OCI-M2 (cell line): ENCODE data around the gene ZDHHC6.
"Not testable (repeated sequence)": the region's sequence is repeated elsewhere in the genome, so short reads cannot be mapped to it uniquely, and the experiment has no call there.

ENCODE experiments used
- DNase-seq: peaks from one replicate; lab custom pipeline; 2025; ENCODE audit not compliant: unreplicated experiment; lab: John Stamatoyannopoulos, UW

ZDHHC6 gene

DNA sequence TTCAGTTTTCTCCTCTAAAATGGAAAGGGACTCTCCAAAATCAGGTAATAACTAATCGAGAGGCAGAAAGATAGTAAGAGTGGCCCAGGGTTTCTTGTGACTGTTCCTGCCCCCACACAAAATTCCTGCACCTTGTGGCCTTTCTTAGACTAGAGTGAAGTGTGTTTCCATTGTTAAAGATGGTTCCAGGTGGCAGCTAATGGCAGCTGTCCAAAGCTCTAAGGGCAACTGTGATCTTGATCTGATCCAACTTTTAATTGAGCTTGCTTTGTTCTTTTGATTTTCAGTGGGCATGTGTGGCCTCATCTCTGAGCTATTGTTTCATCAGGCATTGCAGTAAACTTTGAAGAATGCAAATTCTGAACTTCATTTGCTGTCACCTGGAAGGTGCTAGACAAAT is 53.4 kb downstream of the ZDHHC6 start:
- DNase-seq: no peak

DNA sequence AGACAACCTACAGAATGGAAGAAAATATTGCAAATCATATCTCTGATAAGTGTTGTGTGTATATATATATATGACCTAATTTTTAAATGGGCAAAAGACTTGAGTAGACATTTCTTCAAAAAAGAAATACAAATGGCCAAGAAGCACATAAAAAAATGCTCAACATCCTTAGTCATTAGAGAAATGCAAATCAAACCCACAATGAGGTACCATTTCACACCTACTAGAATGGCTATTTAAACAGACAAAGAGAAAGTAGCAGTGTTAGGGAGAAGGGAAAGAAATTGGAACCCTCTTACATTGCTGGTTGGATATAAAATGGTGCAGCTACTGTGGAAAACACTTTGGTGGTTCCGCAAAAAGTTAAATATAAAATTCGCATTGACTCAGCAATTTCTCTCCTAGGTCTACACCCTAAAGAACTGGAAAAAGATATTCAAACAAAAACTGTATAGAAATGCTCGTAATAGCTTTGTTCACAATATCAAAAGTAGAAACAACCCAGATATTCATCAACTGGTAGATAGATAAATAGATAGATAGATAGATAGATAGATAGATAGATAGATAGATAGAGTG is 56.5 kb downstream of the ZDHHC6 start:
- no peak for DNase-seq

DNA sequence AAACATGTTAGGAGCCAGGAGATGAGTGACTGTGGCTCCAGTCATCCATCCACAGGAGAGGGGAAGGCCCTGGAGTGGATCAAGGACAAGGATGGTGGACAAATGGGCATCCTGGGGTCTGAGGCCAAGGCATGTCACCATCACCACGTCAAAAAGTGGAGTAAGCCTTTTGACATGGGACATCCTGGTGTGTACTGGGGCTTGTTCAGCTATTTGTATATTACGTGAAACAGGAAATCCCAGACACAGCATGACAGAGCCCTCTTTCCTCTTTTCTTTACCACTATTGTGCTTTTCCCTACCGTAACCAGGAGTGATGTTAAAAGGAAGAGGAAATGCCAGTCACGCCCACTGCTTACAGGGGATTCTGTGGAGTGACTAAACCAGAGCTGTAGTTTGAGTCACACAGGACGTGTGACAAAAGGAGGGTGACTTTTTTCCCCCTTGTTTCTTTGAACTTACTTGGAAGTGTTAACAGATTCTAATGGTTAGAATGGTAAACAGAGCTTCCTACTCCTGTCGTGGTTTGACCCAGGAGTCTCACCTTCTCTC is 57.4 kb downstream of the ZDHHC6 start:
- DNase-seq: no peak

DNA sequence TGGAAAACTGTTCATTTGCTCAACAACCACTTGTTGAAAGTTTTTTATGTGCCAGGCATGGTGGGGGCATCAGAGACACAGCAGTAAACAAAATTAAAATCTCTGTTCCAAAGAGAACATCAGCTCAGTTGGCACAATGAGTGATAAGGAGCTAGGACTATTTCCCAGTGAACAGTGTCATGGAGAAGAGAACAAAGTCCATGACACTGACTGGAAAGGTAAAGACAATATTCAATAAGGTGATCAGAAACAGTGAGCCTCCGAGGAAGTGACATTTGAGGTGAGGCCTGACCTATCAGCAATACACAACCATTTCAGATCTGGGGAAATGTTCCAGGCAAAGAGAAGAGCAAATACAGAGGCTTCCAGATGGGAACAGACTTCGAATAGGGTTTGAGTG is 58.2 kb downstream of the ZDHHC6 start:
- no peak for DNase-seq

DNA sequence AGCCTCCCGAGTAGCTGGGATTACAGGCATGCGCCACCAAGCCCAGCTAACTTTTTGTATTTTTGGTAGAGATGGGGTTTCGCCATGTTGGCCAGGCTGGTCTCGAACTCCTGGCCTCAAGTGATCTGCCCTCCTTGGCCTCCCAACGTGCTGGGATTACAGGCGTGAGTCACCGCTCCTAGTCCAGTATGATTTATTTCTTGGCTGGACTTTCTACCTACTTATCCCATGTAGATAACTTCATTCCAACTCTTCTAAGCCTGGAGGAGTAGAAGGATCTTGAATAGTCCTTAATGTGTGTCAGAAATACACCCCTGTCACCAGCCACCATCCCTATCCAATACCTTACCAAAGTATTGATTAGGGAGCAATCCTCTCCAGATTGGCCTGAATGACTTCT is 58.7 kb downstream of the ZDHHC6 start:
- not testable (repeated sequence) for DNase-seq

DNA sequence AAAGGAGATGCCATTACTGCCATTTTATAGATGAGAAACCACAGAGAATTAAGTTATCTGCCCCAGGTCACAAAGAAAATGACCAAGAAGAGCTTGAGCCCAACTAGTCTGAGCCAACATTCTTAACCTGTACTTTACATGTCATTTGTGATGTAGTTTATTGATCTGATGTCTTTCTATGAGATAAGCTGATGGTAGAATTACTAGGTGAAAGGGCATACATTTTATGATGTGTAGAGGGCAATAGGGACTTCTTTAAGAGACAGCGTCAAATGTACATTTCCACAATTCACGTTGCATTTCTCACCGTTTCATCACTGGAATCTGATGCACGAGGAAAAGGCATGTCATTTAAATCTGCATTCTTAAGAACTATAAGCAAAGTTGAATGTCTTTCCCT is 61.5 kb downstream of the ZDHHC6 start:
- no peak for DNase-seq

DNA sequence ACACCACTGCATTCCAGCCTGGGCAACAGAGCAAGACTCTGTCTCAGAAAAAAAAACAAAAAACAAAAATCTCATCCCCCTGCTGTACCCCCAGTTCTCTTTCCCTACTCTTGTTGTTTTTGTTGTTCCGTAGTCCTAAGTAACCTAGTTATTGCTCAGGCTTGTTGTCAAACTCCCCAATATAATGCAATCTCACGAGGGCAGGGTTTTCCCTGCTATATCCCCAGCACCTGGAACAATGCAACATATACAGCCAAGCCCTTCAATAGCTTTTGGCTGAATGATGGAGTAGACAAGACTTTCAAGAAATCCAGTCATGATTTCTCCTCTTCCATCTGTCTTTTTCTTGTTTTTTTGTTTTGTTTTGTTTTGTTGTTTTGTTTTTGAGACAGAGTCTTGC is 62.6 kb downstream of the ZDHHC6 start:
- DNase-seq: no peak

DNA sequence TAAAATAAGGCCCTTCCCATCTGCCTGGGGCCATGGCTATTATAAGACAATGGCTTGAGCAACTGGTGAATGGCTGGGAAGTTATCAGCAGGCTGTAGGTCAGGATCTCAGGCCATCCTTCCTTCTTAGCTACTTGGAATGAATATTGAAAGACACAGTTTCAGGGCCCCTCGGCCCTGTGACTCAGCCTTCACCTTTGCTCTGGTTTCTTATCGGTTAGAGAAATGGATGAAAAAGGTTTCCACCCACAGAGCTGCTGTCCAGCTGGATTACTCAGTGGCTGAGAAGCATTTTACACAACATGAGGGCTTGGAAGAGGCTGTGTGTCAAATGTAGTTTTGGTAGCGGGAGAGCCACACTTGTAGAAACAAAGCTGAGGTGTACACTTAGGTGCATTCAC is 63.4 kb downstream of the ZDHHC6 start:
- no peak for DNase-seq

DNA sequence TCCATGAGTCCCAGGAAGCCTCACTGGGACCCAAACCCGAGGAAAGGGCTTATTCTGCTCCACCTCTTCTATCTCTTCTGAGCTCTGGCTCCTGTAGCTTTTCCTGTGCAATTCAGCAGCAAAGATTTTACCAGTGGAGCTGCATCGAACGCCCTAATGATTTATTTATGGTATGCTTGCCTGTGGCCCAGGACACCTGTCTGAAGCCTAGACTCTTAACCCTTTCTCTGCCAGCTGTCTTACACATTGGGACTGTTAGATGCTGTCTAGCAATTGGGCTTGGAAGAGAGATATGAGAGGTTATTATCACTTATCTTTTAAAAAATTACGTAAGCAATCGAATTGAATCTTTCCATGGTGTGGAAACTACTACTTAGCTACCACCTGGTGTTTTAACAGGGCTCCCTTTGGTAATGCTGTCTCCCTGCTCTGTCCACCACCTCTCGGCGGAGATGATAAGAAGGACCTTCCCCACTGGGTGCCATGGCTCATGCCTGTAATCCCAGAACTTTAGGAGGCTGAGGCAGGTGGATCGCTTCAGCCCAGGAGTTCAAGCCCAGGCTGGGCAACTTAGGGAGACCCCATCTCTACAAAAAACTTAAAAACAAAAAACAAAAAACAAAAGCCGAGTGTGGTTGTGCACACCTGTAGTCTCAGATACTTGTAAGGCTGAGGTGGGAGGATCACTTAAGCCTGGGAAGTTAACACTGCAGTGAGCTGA is 64.0 kb downstream of the ZDHHC6 start:
- DNase-seq: no peak
